ENCODE data around the gene CELF1.

- TF ChIP-seq SUZ12 (IDR thresholded peaks at IDR 0.05; ENCODE audit: extremely low read depth, insufficient read depth, insufficient read length) (no peak), ZNF274 (IDR thresholded peaks at IDR 0.05; ENCODE audit: low read depth, low read length) (no peak), YY1 (IDR thresholded peaks at IDR 0.05; ENCODE audit: insufficient read depth, insufficient read length) (no peak)
Observed at GRCh38 chr11:47489395-47489755, 63.6 kb downstream of the CELF1 start.

Measured in NT2/D1 (cell line).